NCI-H1048 (cell line): ENCODE data around the gene GRK3.

Source experiments
- DNase-seq: peaks from one replicate; lab custom pipeline; 2025; lab: John Stamatoyannopoulos, UW

Gene GRK3

DNA sequence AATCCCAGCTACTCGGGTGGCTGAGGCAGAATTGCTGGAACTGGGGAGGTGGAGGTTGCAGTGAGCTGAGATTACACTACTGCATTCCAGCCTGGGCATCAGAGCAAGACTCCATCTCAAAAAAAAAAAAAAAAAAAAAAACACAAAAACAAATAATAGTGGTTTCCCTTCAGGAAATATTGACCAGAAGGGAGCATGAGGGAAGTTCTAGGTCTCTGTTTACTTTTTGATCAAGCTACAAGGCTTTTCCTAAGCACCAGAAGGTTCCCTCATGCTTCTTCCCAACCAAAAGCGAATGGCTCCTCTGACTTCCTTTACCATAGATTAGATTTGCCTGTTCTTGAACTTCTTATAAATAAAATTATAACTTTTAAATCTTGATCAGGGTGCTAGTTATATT is 195.8 kb downstream of the GRK3 start:
- no peak for DNase-seq

DNA sequence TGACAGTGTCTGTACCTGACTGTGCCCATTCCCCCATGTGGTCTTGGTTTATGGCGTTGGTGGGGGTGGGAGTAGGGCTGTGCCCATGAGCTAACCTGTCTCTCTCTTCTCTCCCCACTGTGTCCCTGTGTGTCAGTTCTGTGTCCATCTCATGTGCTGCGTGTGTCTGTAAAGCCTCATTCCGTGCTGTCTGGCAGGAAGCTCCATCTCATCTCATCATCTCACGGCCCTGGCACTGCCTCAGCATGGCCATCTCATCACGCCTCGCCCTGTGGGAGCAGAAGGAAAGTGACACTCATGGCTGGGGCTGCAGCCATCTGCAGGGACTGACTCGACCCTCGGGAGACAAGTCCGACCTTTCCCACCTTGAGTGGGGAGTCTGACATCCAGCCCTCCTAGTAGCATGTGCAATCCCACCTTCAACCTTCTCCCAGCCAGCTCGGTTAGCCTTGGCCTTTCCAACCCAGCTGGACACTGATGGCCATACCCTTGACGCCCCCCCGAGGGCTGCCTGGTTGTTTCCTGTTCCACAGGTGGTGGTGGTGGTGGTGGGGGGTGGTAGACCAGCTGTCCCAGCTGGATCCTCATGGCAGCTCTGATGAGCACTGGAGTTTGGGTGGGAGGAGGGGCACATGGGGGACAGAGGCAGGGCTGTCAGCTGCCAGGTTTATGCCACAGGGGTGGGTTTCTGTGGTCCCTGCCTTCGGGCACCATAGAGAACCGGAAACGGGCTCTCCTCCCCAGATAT is 196.5 kb downstream of the GRK3 start:
- no peak for DNase-seq

GRCh38 chr22:25762147-25762546 is 197.7 kb downstream of the GRK3 start:
- no peak for DNase-seq

GRCh38 chr22:25763239-25763777 is 198.8 kb downstream of the GRK3 start:
- DNase-seq = no peak

DNA sequence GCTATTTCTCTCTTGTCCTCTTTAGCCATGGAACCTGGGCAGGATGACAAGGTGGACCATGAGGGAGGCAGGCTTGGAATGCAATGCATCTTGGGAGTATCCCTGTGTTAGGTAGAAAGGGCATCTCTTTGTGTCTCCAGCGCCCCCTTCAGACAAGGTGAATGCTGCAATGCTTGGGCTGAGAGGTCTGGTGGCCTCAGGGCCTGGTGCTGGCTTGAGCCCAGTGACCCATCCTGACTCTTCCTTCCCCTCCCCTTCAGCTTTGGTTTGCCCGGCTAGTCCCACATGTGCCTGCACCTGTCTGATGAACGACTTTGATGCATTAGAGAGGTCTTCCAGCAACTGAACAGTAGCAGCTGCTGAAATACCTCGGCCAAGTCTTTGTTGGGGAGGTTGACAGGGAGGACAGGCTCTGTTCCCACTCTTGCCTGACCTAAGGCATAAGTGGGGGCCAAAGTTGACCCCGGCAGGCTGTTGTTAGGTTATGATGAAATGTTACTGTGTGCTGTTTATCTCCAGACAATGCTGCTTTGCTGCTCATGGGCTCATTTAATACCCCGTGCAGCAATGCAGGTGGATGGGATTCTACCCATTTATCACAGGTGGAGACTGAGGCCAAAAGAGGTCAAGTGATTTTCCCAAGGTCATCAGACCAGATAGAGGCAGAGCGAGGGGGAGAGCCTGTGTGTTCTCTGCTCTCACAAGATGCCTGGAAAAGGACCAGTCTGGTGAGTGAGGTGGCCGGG is 200.0 kb downstream of the GRK3 start:
- DNase-seq = no peak

GRCh38 chr22:25765016-25765367 is 200.5 kb downstream of the GRK3 start:
- no peak for DNase-seq

DNA sequence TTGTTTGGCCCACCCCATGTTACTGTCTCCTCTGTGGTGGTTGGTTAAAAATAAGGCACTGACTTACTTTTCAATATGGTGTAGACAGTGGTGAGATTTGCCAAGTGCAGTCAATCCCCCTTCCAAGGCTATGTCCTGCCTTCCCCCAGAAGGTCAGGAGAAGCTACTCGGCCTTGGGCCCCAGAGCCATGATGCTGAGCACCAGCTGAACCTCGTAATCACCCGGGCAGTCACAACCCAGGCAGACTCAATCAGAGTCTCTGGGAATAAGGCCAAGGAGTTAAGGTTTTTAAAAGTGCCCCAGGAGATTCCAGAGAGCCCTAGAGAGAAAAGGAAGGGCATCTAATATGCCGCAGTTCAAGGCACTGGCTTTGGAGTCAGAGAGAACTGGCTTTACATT is 201.3 kb downstream of the GRK3 start:
- DNase-seq = no peak

- DNase-seq = no peak
Measured at GRCh38 chr22:25766418-25766817, 201.9 kb downstream of the GRK3 start.

DNA sequence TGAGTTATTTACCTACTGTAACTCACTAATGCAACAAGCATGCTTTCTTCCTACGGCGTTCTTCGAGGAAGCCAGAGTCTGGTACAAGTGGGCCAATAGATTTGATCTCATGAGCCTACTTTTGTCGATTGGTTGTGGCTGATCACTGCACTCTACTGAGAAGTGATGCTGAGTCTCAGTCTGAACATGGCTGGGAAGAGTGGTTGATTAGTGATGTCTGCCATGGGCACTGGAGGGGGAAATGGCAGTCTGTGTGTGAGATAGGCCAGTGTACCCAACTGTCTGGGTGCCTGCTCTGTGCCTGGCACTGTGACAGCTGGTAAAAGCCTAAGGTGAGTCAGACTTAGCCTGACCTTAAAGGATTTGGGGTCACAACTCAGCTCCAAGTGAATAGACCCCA is 205.9 kb downstream of the GRK3 start:
- no peak for DNase-seq

- no peak for DNase-seq
Measured at GRCh38 chr22:25772288-25772687, 207.8 kb downstream of the GRK3 start.

- DNase-seq = no peak
Measured at GRCh38 chr22:25774575-25775026, 210.1 kb downstream of the GRK3 start.

DNA sequence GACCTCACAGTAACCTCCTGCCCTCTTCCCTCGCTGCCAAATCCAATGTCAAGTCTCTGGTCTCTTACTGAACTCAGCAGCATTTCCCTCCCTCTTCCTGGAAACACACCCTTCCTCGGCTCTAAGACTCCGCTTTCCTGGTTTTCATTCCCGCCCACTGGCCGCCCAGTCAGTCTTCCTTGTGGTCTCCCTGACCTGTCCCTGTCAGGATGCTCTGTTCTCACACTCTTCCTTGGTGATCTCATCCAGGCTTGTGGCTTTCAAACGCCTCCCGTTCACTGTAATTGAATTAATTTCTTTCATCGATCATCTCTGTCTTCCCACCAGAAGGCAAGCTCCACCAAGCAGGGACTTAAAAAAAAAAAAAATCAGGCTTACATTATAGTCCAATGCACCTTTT is 211.1 kb downstream of the GRK3 start:
- no peak for DNase-seq

DNA sequence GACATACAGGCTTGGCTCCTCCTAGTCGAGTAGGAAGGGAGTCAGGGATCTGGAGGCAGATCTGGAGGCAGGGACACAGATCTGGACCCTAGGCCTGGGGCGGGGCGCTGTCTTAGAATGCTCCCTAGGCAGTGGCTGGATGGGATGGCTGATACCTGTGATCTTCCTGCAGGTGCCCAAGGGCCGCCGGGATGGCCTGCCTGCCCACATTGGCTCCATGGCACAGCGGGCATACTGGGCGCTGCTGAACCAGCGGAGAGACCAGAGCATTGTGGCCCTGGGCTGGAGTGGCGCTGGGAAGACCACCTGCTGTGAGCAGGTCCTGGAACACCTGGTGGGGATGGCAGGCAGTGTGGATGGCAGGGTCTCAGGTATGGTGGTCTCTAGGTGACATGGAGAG is 212.9 kb downstream of the GRK3 start:
- no peak for DNase-seq

- no peak for DNase-seq
Measured at GRCh38 chr22:25777870-25778269, 213.4 kb downstream of the GRK3 start.
